ENCODE results near the gene MLF1.

DNA sequence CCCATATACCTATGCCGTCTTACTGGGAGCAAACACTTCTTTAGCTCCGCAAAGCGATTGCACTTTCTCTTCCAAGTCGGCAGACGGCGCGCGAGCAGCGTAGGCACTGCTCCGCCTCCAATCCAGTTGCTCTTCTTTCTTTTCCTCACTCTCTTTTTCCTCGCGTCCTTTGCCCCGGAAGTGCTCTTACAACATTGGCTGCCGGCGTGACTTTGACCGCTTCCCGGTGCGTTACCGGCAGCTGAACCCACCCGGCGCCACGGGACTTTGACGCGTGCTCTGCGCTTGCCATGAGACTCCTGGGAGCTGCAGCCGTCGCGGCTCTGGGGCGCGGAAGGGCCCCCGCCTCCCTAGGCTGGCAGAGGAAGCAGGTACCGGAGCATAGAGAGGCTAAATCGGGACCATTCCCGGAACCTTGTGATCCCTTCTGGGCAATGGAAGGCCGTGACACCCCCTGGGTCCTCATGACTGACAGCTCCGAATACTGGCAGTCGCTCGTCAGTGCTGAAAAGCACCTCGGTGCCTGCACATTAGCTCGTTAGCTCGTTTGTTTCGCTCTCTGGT, 73.4 kb downstream of the MLF1 start, which contains the start of gene GFM1:
- peak; percentile 39 for TF ChIP-seq RCOR1 (IDR thresholded peaks at IDR 0.05; ENCODE audit: insufficient replicate concordance, low read length)
- TF ChIP-seq, protein P1, sequence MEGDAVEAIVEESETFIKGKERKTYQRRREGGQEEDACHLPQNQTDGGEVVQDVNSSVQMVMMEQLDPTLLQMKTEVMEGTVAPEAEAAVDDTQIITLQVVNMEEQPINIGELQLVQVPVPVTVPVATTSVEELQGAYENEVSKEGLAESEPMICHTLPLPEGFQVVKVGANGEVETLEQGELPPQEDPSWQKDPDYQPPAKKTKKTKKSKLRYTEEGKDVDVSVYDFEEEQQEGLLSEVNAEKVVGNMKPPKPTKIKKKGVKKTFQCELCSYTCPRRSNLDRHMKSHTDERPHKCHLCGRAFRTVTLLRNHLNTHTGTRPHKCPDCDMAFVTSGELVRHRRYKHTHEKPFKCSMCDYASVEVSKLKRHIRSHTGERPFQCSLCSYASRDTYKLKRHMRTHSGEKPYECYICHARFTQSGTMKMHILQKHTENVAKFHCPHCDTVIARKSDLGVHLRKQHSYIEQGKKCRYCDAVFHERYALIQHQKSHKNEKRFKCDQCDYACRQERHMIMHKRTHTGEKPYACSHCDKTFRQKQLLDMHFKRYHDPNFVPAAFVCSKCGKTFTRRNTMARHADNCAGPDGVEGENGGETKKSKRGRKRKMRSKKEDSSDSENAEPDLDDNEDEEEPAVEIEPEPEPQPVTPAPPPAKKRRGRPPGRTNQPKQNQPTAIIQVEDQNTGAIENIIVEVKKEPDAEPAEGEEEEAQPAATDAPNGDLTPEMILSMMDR (conservative IDR thresholded peaks at IDR 0.05; ENCODE audit: low read depth, low read length) = peak; percentile 96
- TF ChIP-seq POLR2A (IDR thresholded peaks at IDR 0.05; ENCODE audit: low read depth, low read length) = peak; percentile 80; the same call in 1 of the 2 replicates
- TF ChIP-seq, protein P2, sequence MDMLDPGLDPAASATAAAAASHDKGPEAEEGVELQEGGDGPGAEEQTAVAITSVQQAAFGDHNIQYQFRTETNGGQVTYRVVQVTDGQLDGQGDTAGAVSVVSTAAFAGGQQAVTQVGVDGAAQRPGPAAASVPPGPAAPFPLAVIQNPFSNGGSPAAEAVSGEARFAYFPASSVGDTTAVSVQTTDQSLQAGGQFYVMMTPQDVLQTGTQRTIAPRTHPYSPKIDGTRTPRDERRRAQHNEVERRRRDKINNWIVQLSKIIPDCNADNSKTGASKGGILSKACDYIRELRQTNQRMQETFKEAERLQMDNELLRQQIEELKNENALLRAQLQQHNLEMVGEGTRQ (IDR thresholded peaks at IDR 0.05; ENCODE audit: low read depth, low read length) = peak; percentile 73
